Measurements from ENCODE around the gene ZCWPW2. TPM values are rescaled to one million over a fixed set of nuclear protein-coding genes. Genes with fewer than 3 reads are reported as not detected.

Gene ZCWPW2
- total RNA-seq, 4 donors from 2014 or later: 0.29 to 2.9 (median 1.3) TPM; not detected in 1

DNA sequence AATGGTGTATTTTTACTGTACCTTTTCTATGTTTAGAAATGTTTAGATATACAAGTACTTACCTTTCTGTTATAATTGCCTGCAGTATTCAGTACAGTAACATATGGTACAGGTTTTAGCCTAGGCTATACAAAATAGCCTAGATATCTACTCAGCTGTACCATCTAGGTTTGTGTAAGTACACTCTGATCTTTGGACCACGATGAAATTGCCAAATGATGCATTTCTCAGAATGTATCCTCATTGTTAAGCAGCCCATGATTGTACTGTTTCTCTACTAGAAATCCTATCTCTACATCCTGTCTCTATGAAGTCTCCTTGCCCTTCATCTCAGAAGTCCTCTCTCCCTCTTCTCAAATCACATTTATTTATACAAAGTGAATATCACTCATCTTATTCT is 32.8 kb upstream of the ZCWPW2 start:
- intact Hi-C loops (cut with DNase I; ENCODE audit: low total_unique reads): no loop called here
- 97% methylated on average over 1 of the region's 1 CpG for WGBS, 2 donors

DNA sequence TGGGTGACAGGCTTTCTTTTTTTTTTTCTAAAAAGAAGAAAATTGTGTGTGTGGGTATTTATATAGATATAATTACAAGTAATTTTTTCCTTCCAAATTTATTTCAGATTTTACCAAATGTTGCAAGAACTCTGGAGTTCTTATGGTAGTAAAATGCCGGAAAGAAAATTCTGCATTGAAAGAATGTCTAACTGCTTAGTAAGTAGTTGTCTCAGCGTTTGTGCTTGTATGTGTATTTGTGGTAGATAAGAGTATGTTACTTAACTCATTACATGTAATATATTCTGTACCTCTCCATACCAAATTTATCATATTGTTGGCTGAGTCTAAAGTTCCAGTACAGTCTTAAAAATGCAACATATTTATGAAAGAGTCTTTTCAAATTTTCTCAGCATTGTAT is 32.3 kb upstream of the ZCWPW2 start:
- intact Hi-C loops (cut with DNase I; ENCODE audit: low total_unique reads): no loop called here
- DNase-seq (ENCODE audit: low spot score in 2 of 2): no peak
- TF ChIP-seq, protein P1, sequence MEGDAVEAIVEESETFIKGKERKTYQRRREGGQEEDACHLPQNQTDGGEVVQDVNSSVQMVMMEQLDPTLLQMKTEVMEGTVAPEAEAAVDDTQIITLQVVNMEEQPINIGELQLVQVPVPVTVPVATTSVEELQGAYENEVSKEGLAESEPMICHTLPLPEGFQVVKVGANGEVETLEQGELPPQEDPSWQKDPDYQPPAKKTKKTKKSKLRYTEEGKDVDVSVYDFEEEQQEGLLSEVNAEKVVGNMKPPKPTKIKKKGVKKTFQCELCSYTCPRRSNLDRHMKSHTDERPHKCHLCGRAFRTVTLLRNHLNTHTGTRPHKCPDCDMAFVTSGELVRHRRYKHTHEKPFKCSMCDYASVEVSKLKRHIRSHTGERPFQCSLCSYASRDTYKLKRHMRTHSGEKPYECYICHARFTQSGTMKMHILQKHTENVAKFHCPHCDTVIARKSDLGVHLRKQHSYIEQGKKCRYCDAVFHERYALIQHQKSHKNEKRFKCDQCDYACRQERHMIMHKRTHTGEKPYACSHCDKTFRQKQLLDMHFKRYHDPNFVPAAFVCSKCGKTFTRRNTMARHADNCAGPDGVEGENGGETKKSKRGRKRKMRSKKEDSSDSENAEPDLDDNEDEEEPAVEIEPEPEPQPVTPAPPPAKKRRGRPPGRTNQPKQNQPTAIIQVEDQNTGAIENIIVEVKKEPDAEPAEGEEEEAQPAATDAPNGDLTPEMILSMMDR (IDR thresholded peaks at IDR 0.05): no peak
- no peak for TF ChIP-seq POLR2A (IDR thresholded peaks at IDR 0.05)
- 85 to 88% methylated on average over 2 of the region's 2 CpGs for WGBS, 2 donors
- H3K4me3 ChIP-seq (ENCODE audit: low read depth, poor library complexity, severe bottlenecking): no peak overlapping the region

More for the DNA sequence above, 32.8 kb upstream of the ZCWPW2 start:
- DNase-seq (ENCODE audit: low spot score in 2 of 2): no peak
- TF ChIP-seq, protein P1 (IDR thresholded peaks at IDR 0.05): no peak
- no peak for TF ChIP-seq POLR2A (IDR thresholded peaks at IDR 0.05)
- H3K4me3 ChIP-seq (ENCODE audit: low read depth, poor library complexity, severe bottlenecking): no peak overlapping the region

DNA sequence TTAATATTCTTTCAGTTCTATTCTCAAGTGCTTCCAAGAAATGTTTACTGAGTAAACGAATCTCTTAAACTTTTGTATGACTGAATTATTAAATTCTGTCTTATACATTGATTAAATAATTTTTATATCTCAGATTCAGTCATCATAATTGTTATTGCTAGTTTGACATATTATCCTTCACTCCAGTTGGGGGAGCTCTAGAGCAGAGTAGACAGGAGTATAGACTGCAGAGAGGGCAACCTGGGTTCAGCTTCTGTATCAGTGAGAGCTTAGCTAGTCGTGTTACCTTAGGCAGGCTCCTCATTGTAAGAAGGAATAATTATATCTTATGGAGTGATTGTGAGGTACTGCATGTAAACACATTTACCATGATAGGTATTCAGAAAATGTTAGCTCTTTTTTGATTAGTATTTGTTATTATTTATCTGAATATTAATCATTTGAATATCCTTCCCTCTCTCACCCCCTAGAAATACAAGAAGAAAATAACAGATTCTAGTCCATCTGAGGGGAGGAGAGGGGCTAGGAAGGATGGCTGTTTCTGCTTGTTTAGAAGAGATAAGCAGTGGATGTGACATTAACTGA is 31.0 kb upstream of the ZCWPW2 start:
- H3K4me3 ChIP-seq (ENCODE audit: low read depth, poor library complexity, severe bottlenecking): no peak overlapping the region
- no peak for DNase-seq (ENCODE audit: low spot score in 2 of 2)
- TF ChIP-seq, protein P1 (IDR thresholded peaks at IDR 0.05): no peak
- TF ChIP-seq POLR2A (IDR thresholded peaks at IDR 0.05): no peak
- intact Hi-C loops (cut with DNase I; ENCODE audit: low total_unique reads): no loop called here
- WGBS, 2 donors: 39 to 42% methylated on average over 2 of the region's 2 CpGs

DNA sequence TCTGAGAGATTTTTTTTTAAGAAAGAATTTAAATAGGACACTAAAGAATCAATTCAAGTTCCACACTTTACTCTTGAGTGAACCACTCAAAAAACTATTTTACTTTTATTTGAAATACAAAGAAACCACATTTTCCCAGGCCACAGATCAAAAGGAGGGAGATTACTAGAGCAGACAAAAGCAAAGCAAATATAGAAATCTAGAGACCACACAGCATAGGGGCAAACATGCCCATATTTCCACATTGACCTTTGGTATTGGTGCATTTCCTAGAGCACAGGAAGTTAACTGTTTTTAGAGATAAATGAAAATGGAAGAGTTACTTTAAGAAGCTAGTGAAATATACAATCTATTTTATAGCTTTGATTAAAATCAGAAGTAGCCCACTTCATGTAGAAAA is 27.5 kb upstream of the ZCWPW2 start:
- no peak overlapping the region for H3K4me3 ChIP-seq (ENCODE audit: low read depth, poor library complexity, severe bottlenecking)
- intact Hi-C loops (cut with DNase I; ENCODE audit: low total_unique reads): no loop called here
- TF ChIP-seq POLR2A (IDR thresholded peaks at IDR 0.05): no peak
- TF ChIP-seq, protein P1 (IDR thresholded peaks at IDR 0.05): no peak
- no peak for DNase-seq (ENCODE audit: low spot score in 2 of 2)

DNA sequence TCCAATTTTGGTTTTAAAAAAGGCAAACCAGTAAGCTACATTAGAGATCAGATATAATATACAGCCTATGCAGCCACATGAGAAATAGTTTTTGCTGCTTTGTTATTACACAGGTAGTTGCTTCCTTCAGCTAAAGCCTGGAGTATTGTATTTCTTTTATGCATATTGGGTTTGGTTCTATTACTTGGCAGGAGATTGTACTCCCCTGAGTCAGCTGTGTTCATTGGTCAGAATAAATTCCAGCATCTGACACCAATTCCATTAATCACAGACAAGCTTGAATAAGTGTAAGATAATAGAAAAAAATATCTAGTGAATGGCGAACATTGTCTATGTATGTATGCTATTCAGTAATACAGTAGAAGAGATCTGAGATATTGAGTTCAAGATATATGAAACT is 26.1 kb upstream of the ZCWPW2 start:
- TF ChIP-seq, protein P1 (IDR thresholded peaks at IDR 0.05): no peak
- no peak for TF ChIP-seq POLR2A (IDR thresholded peaks at IDR 0.05)
- WGBS, 2 donors: 91 to 92% methylated on average over 1 of the region's 1 CpG
- intact Hi-C loops (cut with DNase I; ENCODE audit: low total_unique reads): no loop called here
- no peak for DNase-seq (ENCODE audit: low spot score in 2 of 2)
- no peak overlapping the region for H3K4me3 ChIP-seq (ENCODE audit: low read depth, poor library complexity, severe bottlenecking)

DNA sequence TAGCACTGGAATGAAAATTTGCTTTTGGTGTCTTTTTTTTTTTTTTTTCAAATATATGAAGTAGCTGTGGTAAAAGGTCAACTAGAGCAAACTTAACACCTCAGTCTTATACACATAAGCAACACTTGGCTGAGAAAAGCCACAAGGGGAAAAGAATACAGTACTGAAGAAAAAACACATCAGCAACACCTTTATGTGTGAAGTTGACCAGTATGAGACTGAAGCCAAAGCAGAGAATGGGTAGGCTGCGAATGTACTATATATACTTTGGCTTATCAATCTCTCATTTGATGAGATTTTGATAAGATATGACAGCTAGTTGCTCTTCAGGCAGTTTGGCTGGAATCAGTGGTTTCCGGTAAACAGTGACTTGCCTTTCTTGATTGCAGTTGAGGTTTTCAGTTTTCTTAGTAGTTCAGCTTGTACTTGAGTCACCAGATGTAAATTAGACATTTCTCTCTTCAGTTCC is 22.0 kb upstream of the ZCWPW2 start:
- TF ChIP-seq, protein P1 (IDR thresholded peaks at IDR 0.05): no peak
- TF ChIP-seq POLR2A (IDR thresholded peaks at IDR 0.05): no peak
- WGBS, 2 donors: 46 to 65% methylated on average over 2 of the region's 2 CpGs
- no peak for DNase-seq (ENCODE audit: low spot score in 2 of 2)
- no peak overlapping the region for H3K4me3 ChIP-seq (ENCODE audit: low read depth, poor library complexity, severe bottlenecking)
- intact Hi-C loops (cut with DNase I; ENCODE audit: low total_unique reads): no loop called here

Measured in lower leg skin (tissue), 4 donors.